HG03039 (cell line): ENCODE measurements around the gene CTNND2.
"Not testable (repeated sequence)": the region's sequence is repeated elsewhere in the genome, so short reads cannot be mapped to it uniquely, and the experiment has no call there.

Source experiments
- ATAC-seq: cut with Tn5 transposase; IDR thresholded peaks from one replicate; pipeline ENCODE4 v1.9.1; 2021; ENCODE audit warnings: mild to moderate bottlenecking, moderate library complexity; ENCODE audit not compliant: unreplicated experiment

CTNND2 gene

DNA sequence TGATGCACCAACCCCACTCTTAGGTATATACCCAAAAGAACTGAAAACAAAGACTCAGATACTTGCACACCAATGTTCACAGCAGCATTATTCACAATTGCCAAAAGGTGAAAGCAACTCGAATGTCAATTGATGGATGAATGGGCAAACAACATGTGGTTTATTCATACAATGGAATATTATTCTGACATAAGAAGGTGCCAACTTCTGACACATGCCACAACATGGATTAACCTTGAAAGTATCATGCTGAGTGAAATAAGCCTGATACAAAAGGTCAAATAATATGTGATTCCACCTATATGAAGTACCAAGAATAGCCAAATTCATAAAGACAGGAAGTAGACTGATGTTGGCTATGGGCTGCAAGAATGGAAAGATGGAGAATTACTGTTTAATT lies 35.0 kb downstream of the CTNND2 start:
- no peak for ATAC-seq

DNA sequence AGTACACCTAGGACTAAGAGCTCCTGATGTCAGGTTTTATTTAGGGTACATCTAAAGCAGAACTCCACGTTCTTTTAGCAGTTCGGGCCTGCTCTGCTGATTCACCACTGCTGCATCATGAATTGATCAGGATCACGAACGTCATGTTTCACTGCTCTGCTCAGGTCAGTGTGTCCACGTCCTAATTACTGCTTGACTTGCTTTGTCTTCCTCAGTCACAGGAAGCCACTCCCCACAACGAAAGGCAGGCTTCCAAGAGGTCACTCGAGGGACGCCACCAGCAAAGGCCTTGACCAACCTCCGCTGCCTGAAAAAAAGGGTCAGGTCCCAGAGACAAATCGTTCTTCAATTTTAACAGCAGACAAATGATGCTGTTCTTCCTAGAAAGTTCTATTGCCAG lies 40.3 kb downstream of the CTNND2 start:
- no peak for ATAC-seq

DNA sequence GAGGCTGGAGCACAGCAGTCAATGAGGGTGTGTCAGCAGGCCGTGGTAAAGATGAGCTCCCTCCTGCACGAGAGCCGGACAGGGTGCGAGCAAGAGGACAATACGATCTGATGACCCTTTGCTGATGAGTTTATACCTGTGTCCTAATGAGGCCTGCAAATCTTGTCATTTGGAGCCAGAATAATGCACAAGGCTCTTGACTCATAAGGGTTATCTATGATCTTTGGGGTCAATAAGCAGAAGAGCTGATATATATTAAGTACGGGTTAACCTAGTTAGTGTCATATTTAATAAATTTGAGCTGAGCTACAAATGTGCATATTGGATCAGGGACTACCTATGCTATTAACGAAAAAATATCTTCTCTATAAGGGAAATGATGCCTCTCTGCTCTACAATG lies 46.9 kb downstream of the CTNND2 start:
- no peak for ATAC-seq

DNA sequence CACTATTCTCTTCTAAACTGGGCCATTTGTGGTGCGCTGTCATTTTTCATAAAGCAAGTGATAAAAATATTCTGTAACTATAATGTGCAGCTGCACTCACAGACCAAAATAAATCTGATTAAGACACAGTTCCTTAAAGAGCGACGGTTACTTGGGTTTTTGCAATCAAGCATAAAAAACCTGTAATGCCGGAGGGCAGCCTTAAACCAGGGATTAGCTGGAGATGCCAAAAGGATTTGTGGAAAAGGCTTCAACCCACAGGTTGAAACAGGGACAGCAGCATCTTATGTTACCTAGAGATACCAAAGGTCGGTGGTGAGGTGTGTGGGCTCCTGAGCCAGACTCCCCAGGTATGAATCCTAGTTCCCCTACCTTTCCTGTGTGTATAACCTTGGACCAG lies 49.3 kb downstream of the CTNND2 start:
- no peak for ATAC-seq

DNA sequence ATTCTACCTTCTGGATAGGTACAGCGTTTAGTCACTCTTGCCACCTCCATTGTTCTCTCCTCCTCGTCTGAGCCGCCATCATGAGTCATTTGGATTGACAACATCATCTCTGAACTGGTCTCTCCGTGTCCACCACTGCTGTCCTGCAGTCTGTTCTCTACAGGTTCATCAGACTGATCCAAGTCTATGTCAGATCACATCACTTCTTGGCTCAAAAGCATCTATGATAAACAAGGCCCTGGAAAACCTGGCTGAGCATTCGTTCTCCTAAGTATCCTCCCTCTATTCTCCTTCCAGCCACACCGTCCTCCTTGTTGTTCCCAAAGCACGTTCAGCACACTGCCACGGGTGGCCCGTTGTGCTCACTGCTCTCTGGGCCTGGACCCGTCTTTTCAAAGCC lies 50.5 kb downstream of the CTNND2 start:
- ATAC-seq, result no peak

DNA sequence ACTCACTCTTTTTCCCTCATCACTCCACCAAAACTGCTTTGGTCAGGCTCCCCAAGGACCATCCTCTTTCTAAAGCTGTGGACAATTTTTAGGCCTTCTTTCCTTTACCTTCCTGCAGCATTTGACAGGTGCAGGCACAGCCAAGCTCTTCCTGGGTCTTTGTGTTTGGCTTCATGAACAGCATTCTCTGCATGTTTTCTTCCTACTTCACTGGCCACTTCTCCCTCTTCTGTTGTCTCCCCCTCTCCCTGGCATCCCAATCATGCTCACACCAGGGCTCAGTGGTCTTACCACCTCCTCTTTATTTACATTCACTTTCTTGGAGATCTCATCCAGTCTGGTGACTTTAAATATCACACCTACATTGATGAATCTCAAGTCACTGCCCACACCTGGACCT lies 51.1 kb downstream of the CTNND2 start:
- ATAC-seq, result no peak

DNA sequence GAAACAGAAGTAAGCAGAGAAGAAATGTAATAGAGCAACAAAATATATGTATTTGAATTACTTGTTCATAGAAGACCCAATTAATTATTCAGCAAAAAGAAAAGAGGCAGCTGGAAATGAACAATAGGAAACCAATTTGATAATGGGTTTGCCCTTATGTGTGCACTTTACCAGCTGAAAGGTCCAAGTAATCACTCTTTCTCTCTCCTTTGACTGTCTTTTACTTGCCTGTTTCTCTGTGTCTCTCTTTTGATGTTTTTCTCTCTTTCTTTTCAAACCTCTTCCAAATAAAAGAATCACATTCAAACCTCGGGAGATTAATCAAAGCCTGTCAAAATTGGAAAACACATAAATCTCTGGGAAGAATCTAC lies 51.5 kb downstream of the CTNND2 start:
- ATAC-seq, result no peak

DNA sequence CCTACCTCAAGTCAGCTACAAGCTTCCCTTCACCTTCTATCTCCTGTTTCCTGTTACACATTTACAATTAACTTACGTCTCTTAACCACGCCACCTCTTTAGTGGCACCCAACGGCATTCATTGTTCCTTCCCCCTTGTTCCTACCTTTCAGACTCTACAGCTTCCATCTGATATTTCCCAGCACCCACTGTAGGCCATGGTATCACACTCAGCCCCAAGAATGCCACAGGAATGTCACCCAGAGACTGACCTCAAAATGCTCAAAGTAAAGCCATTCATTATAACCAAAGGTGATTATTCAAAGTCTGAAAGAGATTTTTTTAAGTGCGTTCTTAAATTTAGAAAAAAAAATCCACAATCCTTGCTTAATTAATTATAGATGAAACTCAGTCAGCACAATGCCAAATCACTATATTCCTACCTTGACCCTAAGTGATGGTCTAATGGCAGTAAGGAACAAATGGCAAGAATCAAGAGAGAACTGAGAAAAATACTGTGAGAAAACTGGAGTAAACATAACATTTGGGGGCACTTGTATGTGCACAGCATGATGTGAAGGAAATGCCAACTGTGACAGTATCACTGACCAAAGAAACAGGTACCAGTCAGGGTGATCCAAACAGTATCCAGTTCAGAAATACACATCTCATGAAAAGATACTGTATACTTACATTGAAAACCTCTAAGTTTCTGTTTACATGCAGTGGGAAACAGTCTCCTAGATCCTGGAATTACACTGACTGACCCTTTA lies 52.1 kb downstream of the CTNND2 start:
- ATAC-seq, result no peak

DNA sequence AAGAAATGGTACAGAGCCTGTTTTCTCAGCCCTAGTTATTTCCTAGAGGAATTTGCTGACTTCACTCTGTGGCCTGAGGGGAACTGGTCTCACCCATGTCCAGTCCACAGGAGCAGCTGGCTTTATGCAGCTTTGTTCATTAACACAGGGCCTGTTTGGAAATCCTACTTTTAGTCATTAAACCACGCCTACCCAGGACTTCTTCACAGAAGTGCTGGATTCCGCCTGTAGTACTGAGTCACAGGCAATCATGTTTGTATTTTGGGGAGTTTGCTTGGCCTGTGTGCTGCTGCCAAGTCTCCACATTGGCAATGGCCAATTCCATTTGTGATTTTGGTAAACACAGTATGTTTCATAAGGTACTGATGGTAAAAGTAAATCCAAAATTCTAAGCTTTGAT lies 52.8 kb downstream of the CTNND2 start:
- no peak for ATAC-seq

DNA sequence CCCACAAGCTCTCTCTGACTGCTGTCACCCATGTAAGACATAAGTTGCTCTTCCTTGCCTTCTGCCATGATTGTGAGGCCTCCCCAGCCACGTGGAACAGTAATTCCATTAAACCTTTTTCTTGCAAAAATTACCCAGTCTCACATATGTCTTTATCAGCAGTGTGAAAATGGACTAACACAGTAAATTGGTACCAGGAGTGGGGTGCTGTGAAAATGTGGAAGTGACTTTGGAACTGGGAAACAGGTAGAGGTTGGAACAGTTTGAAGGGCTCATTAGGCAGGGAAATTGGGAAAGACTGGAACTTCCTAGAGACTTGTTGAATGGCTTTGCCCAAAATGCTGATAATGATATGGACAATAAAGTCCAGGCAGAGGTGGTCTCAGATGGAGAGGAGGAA lies 75.7 kb downstream of the CTNND2 start:
- ATAC-seq, result not testable (repeated sequence)

DNA sequence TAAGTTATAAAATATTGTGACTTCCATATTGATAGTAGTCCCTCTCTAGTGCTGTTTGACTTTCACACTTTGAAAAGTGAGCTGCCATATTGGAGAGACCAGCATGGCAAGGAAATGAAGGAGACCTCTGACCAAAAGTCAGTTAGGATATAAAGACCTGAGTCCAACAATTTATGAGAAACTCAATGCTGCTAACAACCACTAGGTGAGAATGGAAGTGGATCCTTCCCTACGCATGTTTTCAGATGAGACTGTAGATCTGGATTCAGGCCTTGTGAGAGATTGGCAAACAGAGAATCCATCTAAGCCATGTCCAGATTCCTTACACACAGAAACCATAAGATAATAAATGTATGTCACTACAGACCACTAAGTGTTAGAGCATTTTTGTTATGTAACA lies 81.6 kb downstream of the CTNND2 start:
- ATAC-seq, result no peak

DNA sequence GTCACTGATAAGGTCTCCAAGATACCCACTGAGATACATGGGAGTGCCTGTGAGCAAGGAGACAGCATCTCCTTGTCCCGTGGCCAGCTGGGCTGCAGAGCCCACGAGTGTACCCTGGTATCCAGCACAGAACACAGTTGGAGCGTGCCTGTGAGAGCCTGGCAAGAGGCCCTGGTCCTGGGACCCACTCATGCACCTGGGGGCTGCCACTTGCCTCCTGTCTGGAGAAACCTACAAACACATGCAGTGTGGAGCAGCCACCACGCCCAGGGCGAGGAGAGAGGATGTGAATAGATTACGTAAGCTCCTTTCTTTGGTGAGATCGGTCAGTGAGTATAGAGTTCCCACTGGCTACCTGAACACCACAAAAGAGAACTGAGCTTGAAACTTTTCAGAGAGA lies 88.3 kb downstream of the CTNND2 start:
- ATAC-seq, result no peak

DNA sequence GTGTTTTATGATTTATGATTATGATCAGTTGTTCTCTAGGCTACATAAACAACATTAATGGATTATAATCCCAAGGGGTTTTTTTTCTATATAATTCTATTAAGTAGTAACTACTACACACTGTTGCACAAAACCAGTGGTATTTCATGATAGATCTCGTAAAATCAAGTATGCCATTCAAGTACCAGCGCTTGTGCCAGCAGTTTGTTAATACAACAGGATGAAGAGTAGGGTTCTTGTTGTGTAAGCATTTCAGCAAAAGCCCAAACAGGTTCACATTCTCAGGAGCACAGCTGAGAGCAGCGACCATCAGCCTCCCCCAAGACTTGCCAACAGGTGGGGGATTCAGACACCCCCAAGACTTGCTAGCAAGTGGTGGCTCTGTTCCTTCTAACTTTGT lies 88.8 kb downstream of the CTNND2 start:
- no peak for ATAC-seq

DNA sequence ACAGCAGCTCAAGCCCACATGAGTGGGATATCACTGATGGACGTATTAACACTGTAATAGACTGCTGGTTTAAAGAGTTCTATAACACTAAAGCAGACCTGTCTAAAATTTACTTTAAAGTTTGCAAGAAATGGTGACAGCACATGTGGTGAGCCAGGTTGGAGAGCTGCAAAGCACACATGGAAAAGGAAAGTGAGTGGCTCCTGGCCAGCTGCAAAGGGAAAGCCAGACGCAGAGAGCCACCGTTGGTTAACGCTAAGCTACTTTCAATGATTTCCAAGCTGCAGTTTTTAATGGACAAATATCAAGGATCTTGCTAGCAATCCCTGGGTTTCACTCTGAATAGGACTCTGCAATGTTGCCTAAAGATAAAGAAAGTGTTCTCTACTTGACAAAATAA lies 89.9 kb downstream of the CTNND2 start:
- ATAC-seq, result no peak

DNA sequence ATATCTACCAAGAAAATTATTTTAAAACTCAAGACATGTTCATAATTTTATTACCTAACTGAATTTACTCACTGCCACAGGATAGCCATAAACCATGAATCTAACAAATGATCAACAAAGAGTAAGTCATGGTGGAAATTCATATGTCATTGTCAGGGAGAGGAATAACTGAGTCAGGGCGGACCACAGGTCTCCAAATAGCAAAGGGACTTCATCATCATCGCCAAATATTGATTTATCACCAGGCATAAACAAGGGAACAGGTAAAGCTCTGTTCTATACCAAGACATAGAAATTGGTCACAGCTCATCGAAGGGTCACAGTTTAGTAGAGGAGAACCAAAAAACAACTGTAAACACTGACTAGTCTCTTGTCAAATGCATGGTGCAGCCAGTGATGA lies 94.8 kb downstream of the CTNND2 start:
- no peak for ATAC-seq

DNA sequence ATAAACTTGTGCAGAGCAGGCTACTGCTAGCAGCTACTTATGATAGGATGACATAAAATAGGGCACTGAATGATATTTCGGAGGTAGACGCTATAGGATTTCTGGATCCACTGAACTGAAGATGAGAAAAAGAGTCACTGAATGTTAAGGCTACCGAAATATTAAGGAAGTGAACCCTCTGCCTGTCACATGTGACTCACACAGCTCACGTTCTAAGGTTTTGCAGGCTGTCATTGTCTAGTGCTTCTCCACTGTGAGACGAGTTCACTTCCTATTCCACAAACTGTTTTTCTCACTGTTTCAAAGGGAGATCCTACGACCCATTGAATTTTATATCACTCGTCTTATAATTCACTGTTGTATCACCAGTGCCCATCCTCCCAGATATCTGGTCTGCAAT lies 100.8 kb downstream of the CTNND2 start:
- ATAC-seq, result no peak

DNA sequence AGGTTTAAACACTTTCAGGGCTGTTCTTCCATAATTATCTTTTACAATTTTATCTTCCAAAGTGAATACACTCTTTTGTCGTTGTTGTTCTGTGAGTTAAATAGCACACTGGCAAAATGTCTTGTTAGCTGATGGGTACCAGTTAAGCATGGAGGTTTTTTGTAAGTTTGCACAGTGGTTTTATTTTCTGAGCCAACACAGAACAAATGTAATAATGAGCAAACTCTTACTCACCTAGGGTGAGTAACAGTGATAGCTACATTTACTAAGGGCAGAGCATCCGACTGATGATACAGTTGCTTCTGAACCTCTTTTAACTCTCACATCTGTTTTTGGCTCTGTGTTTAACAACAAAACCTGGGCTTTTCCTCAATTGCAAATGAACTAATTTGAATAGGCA lies 103.2 kb downstream of the CTNND2 start:
- ATAC-seq, result no peak

DNA sequence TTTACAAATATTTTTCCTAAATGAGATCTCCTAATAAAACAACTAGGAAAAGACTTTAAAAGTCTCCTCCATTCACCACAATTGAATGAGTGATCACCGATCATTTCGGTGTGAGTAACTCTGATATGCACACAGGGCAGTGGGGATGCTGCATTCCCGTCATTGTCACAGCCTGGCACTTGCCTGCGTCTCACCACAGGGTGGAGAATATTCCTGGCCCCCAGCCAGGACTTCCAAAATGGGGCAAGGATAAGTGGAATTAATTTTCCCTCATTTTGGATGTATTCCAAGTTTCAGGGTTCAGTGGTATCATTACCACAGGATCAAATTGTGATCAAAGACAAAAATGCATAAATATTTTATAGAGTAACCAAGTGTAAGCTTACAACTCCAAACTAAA lies 107.1 kb downstream of the CTNND2 start:
- ATAC-seq, result no peak

DNA sequence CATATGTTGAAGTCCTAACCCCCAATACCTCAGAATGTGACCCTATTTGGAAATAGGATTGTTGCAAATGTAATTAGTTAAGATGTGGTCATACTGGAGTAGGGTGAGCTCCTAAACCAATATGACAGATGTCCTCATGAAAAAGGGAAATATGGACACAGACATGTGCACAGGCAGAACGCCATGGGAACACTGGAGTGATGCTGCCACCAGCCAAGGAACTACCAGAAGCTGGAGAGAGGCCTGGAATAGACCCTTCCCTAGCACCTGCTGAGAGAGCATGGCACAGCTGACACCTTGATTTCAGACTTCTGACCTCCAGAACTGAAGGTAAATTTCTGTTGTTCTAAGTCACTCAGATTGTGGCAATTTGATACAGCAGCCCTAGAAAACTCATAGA lies 110.8 kb downstream of the CTNND2 start:
- ATAC-seq, result no peak

DNA sequence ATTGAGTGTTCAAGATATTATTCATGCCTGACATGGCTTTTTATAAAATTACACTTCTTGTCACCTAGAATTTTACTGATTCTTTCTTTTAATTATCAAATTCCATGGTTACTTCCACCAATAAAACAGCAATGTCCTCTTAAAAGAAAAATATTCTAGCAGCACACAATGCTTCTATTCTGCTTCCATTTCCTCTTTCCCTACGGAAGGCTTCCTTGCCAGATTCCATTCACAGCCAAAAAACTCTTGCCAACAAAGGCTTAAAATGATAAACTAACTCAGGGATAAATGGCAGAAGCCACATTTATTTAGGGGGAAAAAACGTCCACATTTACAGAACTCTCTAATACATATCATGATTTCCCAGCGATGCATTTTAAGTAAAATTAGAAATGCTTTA lies 111.6 kb downstream of the CTNND2 start:
- no peak for ATAC-seq

DNA sequence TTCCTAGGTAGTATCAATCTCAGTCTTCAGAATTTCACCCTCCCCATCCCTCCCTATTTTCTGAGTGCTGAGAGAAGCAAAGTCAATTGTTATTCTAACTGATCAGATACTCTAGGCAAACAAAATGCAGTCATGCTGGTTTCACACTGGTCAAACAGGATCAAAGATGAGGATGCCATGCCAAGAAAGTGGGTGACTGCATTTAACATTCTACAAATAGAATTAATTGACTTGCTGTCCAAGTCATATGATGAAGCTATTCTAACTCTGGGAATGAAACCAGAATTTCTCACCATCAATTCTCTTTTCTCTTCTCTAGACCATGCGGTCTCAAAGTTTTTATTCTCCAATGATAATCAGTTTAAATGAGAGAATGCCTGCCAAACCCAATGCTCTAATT lies 112.5 kb downstream of the CTNND2 start:
- no peak for ATAC-seq

DNA sequence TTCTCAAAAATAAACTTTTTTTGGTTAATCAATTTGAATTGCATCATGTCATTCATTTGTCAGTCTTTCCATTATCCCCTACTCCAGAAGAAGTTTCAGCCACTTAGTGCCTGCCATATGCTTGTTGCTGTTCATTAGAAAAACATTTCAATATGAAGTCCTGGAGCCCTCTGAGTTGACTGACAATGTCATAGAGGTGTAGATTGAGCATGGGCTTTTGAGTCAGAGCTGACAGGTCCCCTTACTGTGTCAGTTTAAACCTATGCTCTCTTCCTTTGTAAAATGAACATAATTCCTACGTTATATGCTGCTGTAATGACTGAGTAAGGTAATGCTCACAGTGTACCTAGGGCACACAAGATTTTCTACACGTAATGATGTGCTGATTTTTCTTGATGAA lies 114.0 kb downstream of the CTNND2 start:
- no peak for ATAC-seq

DNA sequence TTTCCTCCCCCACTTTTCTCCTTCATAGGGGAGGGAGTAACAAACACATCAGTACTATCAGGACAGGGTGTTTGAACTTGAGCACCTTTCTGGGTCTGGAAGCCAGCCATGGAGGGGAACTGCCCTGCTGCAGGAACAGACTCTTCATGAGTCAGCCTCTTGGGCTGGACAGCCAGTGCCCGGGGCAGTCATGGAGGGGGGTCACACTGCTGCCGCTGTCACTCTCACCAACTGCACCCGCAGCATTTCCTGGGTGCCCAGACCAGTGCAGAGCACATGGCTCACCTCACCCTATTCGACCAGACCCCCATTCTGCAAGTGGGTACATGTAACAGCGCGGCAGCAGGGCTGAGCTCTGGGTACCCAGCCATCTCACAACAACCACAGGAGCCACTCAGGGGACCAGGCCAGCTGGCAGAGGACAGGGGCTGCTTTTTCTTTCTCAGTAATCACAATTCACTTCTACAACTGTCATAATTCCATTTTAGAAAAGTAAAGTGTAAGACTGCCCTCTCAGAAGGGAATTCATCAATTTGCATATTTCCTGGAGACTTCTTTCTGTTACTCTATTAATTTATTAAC lies 118.4 kb downstream of the CTNND2 start:
- no peak for ATAC-seq
